CD4-positive, alpha-beta T cell (primary cell): Measurements from ENCODE around the gene ADAM19. TPM values are rescaled to one million over a fixed set of nuclear protein-coding genes. Genes with fewer than 3 reads are reported as not detected.

ENCODE experiments used
- ATAC-seq: fragments of 200-7000 bp; cut with Tn5 transposase; one replicate; pipeline ENCODE4 v1.10.0; 2022; ENCODE audit warnings: mild to moderate bottlenecking; ENCODE audit not compliant: poor library complexity
- CTCF ChIA-PET: fragments of 350-600 bp; sonication (Branson Sonifier 250); formaldehyde crosslinking; loops from one replicate; lab custom pipeline; 2021; ENCODE audit warnings: antibody characterized with exemption, inconsistent platforms; lab: Charles Lee
- POLR2A ChIA-PET: fragments of 350-600 bp; sonication (Branson Sonifier 250); formaldehyde crosslinking; loops from one replicate; lab custom pipeline; 2021; ENCODE audit warnings: antibody characterized with exemption, inconsistent platforms; lab: Charles Lee
- DNase-seq, 14 experiments: peaks; one replicate each; pipeline ENCODE4 v3.0.0-alpha.2; 2013 to 2020; ENCODE audit warnings: mixed read lengths in 2 of 14
- H3K27ac ChIP-seq, 2 donors: one replicate each; pipeline versions ENCODE4 v1.5.1 to v1.7.0; 2013; ENCODE audit warnings: low read length in 2 of 2, low read depth in 1 of 2, mild to moderate bottlenecking in 1 of 2
- H3K27me3 ChIP-seq, 2 experiments: 1 replicate in 1 of 2; 2 replicates in 1 of 2; pipeline versions ENCODE4 v1.6.1 to v1.7.0; 2013; ENCODE audit warnings: low read length in 2 of 2, control low read depth in 1 of 2, mild to moderate bottlenecking in 1 of 2, moderate library complexity in 1 of 2; ENCODE audit not compliant: insufficient read depth in 2 of 2, control insufficient read depth in 1 of 2
- H3K36me3 ChIP-seq: one replicate; pipeline ENCODE4 v1.6.1; 2013; ENCODE audit warnings: low read length, control low read depth; ENCODE audit not compliant: insufficient read depth
- H3K4me1 ChIP-seq: one replicate; pipeline ENCODE4 v1.6.1; 2013; ENCODE audit warnings: low read length, control low read depth; ENCODE audit not compliant: insufficient read depth
- H3K4me3 ChIP-seq: one replicate; pipeline ENCODE4 v1.5.1; 2013; ENCODE audit warnings: mild to moderate bottlenecking, low read length, moderate library complexity
- H3K9me3 ChIP-seq, 2 experiments: 1 replicate in 1 of 2; 2 replicates in 1 of 2; pipeline versions ENCODE4 v1.6.1 to v1.7.0; 2013; ENCODE audit warnings: low read length in 2 of 2, mild to moderate bottlenecking in 2 of 2, control low read depth in 1 of 2, moderate library complexity in 1 of 2; ENCODE audit not compliant: control insufficient read depth in 1 of 2, insufficient read depth in 1 of 2
- H3K27ac Mint-ChIP-seq: one replicate; pipeline ENCODE4 v1.8.0; 2020; ENCODE audit warnings: mixed read lengths
- H3K27me3 Mint-ChIP-seq: one replicate; pipeline ENCODE4 v1.8.0; 2021; ENCODE audit warnings: mixed read lengths
- H3K36me3 Mint-ChIP-seq: one replicate; pipeline ENCODE4 v1.8.0; 2021; ENCODE audit warnings: low read depth, mixed read lengths
- H3K4me1 Mint-ChIP-seq: one replicate; pipeline ENCODE4 v1.8.0; 2021; ENCODE audit warnings: low read depth, mixed read lengths
- H3K4me3 Mint-ChIP-seq: one replicate; pipeline ENCODE4 v1.8.0; 2020; ENCODE audit warnings: mild to moderate bottlenecking, mixed read lengths
- H3K9me3 Mint-ChIP-seq: one replicate; pipeline ENCODE4 v1.8.0; 2020; ENCODE audit warnings: mixed read lengths
- intact Hi-C, 2 experiments: fragments of 100-400 bp; cut with DNase I in 1 of 2; cut with micrococcal nuclease in 1 of 2; formaldehyde crosslinking; loops; one replicate each; pipeline versions ENCODE4 v1.15.1 to v1.9.0; 2023 to 2025; cut with DNase I, micrococcal nuclease
- total RNA-seq, 174 experiments: library from RNA in 2 of 174; stranded (reverse) in 2 of 174; gene quantifications; one replicate each; pipeline ENCODE4 v1.2.3 and lab custom pipeline; 2021 to 2026
- TF ChIP-seq, protein P1 (sequence below): fragments of 200-600 bp; IDR thresholded peaks from one replicate; pipeline ENCODE4 v1.8.0; 2022; ENCODE audit warnings: antibody characterized with exemption, mild to moderate bottlenecking

Gene ADAM19
- total RNA-seq, 2 experiments from 2014 or later, result 26.7 to 29.1 TPM

DNA sequence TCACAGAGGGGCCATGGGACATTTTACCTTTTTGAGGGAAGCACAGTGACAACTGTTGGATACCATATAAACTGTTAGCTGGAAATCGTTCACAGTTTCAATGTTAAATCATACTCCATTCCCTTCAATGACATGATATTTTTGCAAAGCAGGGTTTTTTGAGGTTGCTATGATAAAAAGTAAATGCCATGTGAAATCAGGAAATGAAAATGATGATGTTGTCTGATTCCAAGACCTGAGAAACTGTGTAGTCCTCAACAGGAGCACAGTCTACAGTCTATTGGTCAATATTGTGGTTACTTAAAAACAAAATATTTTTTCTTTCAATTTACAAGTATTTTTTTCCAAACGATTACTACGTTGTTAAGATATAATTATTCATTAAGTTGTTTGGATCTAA, 24.0 kb upstream of the ADAM19 start:
- no peak for ATAC-seq
- no peak overlapping the region for H3K27ac Mint-ChIP-seq
- POLR2A ChIA-PET, result no interaction called here

GRCh38 chr5:157598350-157598936, 22.9 kb upstream of the ADAM19 start:
- no peaks in the 10 kb centered on the region for H3K9me3 Mint-ChIP-seq
- peaks cover 67% of the 10 kb centered on the region for H3K4me1 Mint-ChIP-seq
- Histone ChIP-seq H3K4me3 (no peak overlapping the region), H3K27ac (no peak overlapping the region), H3K4me1 (peaks cover 54% of the 10 kb centered on the region), H3K36me3 (no peaks in the 10 kb centered on the region), H3K27me3 (no peaks in the 10 kb centered on the region), H3K9me3 (no peaks in the 10 kb centered on the region)
- CTCF ChIA-PET, result no interaction called here
- ATAC-seq (no peak), DNase-seq (no peak)
- no peak overlapping the region for H3K4me3 Mint-ChIP-seq
- POLR2A ChIA-PET, result no interaction called here
- H3K27ac Mint-ChIP-seq, result no peak overlapping the region
- intact Hi-C loops, result no loop called here
- TF ChIP-seq, protein P1, sequence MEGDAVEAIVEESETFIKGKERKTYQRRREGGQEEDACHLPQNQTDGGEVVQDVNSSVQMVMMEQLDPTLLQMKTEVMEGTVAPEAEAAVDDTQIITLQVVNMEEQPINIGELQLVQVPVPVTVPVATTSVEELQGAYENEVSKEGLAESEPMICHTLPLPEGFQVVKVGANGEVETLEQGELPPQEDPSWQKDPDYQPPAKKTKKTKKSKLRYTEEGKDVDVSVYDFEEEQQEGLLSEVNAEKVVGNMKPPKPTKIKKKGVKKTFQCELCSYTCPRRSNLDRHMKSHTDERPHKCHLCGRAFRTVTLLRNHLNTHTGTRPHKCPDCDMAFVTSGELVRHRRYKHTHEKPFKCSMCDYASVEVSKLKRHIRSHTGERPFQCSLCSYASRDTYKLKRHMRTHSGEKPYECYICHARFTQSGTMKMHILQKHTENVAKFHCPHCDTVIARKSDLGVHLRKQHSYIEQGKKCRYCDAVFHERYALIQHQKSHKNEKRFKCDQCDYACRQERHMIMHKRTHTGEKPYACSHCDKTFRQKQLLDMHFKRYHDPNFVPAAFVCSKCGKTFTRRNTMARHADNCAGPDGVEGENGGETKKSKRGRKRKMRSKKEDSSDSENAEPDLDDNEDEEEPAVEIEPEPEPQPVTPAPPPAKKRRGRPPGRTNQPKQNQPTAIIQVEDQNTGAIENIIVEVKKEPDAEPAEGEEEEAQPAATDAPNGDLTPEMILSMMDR, result no peak
- H3K36me3 Mint-ChIP-seq, result no peaks in the 10 kb centered on the region
- no peaks in the 10 kb centered on the region for H3K27me3 Mint-ChIP-seq

More for the DNA sequence above, 24.0 kb upstream of the ADAM19 start:
- Mint-ChIP-seq H3K9me3 (no peaks in the 10 kb centered on the region), H3K4me3 (no peak overlapping the region), H3K36me3 (no peaks in the 10 kb centered on the region), H3K27me3 (no peaks in the 10 kb centered on the region), H3K4me1 (peaks cover 69% of the 10 kb centered on the region)
- no peaks in the 10 kb centered on the region for H3K36me3 ChIP-seq
- H3K4me3 ChIP-seq, result no peak overlapping the region
- intact Hi-C loops, result no loop called here
- H3K27ac ChIP-seq, result no peak overlapping the region
- H3K4me1 ChIP-seq, result peaks cover 63% of the 10 kb centered on the region
- peak in 1 of 14 experiments; percentile 39 for DNase-seq
- no peaks in the 10 kb centered on the region for H3K27me3 ChIP-seq
- CTCF ChIA-PET, result no interaction called here
- no peaks in the 10 kb centered on the region for H3K9me3 ChIP-seq
- TF ChIP-seq, protein P1, result no peak

- TF ChIP-seq, protein P1, result no peak
- no peaks in the 10 kb centered on the region for H3K36me3 ChIP-seq
- no peaks in the 10 kb centered on the region for H3K27me3 Mint-ChIP-seq
- ChIA-PET CTCF (interaction anchor here (1.3 to 1.4 kb wide), 2 partner anchors 14 to 54 kb away, joined by 4 read pairs; no protein-coding TSS in a partner anchor), POLR2A (interaction anchor here (0.9 kb wide), 1 partner anchor 24 kb away, joined by 3 read pairs; no protein-coding TSS in a partner anchor)
- H3K9me3 ChIP-seq, result no peaks in the 10 kb centered on the region
- H3K27me3 ChIP-seq, result no peaks in the 10 kb centered on the region
- H3K4me3 ChIP-seq, result no peak overlapping the region
- H3K27ac Mint-ChIP-seq, result peak overlapping the region; percentile 10
- no peak for DNase-seq
- peaks cover 66% of the 10 kb centered on the region for H3K4me1 Mint-ChIP-seq
- peaks cover 53% of the 10 kb centered on the region for H3K4me1 ChIP-seq
- H3K27ac ChIP-seq, result no peak overlapping the region
- no peaks in the 10 kb centered on the region for H3K36me3 Mint-ChIP-seq
- intact Hi-C loops, result no loop called here
- no peak for ATAC-seq
- H3K9me3 Mint-ChIP-seq, result no peaks in the 10 kb centered on the region
- no peak overlapping the region for H3K4me3 Mint-ChIP-seq
Measured at GRCh38 chr5:157597277-157597676, 21.7 kb upstream of the ADAM19 start.
